Stimulated activated naive CD4-positive, alpha-beta T cell (primary cell): ENCODE data around the gene TMEM62.
A peak's percentile ranks its signal among the peaks of the same experiment; 100 is the strongest.
"Not testable (repeated sequence)": the region's sequence is repeated elsewhere in the genome, so short reads cannot be mapped to it uniquely, and the experiment has no call there.

Experiments
- DNase-seq, 6 experiments: peaks; one replicate each; lab custom pipeline; 2025; lab: John Stamatoyannopoulos, UW

TMEM62 gene

GRCh38 chr15:43209059-43209824 lies 75.9 kb downstream of the TMEM62 start:
- no peak for DNase-seq

- no peak for DNase-seq
Observed at GRCh38 chr15:43210172-43210745, 76.9 kb downstream of the TMEM62 start.

DNA sequence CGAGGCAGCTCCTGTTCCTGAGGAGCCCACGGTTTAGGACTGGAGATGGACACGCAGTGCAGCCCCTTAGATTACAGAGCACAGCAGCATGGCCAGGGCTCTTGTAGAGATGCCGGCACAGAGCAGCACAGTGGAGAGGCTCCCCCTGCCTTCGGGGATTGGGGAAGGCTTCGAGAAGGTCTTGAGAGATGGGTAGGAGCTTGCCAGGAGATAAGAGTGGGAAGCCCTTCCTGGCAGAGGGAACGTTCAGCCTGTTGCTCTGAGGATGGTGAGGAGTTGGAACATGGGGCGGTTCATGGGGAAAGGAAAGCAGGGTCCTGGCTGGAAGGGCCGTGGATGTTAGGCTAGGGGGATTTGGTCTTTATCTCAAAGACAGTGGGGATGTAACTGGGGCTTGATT lies 77.4 kb downstream of the TMEM62 start:
- DNase-seq, result no peak

DNA sequence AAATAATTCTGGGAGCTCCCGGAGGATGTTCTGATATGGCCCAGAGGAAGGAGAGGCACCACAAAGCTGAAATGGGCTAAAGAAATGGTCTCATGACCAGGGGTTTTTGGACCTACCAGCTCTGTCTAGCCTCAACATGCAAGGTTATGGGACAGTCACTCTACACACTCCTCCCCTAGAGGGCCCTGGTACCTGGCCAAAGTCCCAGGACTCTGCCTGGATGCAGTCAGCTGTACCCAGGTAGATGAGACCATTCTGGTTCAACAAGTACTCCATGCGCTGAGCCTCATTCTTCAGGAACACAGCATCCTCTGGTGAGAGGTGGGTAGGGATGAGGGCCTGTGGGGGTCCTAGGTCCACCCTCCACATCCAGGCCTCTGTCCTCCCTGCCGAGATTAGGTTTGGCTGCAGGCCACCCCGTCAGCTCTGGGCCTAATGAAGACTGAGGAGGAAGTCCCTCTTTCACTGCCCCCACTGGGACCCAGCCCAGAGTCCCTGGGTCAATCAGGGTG lies 77.9 kb downstream of the TMEM62 start:
- DNase-seq, result no peak

DNA sequence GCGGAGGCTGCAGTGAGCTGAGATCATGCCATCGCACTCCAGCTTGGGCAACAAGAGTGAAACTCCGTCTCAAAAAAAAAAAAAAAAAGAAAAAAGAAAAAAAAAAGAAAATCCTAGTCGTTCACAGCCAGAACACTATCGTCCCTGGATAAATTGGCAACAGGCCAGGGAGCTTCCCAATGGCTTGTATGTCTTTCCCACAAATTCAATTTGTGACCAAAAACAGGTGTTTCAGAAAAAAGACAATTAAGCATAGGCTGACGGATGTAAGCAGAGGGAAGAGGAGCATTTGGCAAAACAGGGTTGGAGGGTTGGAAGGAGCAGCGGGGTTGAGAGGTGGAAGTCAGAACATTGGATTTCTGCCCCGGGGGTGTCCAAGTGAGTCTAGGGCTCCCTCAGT lies 78.9 kb downstream of the TMEM62 start:
- no peak for DNase-seq

- DNase-seq, result no peak
Observed at GRCh38 chr15:43212951-43213350, 79.6 kb downstream of the TMEM62 start.

DNA sequence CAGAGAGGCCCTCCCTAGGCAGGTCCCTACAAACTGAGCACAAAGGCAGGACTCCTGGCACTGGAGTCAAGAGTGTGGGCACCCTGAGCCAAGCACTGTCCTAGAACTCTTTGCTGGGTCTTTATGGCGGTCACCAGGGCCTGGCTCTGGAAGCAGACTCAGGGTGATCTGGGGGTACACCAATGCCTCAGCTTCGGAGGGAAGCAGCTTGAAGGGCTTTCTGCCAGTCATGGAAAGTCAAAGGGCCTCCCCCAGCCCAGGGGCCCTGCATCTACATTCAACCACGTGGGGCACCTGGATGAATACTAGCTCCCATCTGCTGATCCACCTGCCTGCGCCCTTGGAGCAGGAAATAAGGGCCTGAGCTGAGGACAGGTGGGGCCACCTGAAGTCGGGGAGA lies 80.1 kb downstream of the TMEM62 start:
- DNase-seq, result no peak

DNA sequence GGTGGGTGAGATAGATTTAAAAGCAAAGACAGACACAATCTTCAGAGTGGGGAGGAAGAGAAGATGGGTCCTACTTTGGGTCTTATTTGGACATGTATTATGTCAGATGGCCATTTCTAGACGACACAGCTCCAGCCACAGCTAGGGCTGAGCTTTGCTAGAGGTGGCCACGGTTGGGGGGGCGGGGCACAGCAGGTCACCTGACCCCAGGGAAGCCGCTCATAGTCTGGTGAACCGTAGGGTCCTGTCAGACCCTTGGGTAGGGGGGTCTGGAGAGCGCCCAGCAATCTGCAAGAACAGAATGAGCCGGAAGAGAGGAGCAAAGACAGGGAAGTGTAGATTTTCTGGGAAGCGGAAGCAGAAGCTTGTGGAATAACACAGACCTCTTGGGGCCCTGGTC lies 80.8 kb downstream of the TMEM62 start:
- DNase-seq, result no peak

- no peak for DNase-seq
Observed at GRCh38 chr15:43214592-43215295, 81.4 kb downstream of the TMEM62 start.

DNA sequence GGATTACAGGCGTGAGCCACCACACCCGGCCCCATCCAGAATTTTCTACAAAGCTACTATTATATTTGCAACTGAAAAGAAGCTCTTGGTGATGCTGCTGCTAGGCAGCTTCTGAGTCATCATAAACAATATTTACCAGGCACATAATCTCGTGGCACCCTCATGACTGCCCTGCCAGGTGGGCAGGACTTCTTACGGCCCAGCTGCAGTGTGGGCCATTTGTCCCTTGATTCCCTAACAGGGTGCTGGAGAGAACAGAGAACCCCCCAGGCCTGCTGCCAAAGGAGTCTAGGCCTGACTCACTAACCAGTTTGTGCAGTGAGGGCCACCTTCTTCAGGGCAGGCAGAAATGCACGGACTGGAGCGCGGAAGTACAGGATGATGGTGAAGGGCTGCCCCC lies 82.6 kb downstream of the TMEM62 start:
- DNase-seq, result no peak

DNA sequence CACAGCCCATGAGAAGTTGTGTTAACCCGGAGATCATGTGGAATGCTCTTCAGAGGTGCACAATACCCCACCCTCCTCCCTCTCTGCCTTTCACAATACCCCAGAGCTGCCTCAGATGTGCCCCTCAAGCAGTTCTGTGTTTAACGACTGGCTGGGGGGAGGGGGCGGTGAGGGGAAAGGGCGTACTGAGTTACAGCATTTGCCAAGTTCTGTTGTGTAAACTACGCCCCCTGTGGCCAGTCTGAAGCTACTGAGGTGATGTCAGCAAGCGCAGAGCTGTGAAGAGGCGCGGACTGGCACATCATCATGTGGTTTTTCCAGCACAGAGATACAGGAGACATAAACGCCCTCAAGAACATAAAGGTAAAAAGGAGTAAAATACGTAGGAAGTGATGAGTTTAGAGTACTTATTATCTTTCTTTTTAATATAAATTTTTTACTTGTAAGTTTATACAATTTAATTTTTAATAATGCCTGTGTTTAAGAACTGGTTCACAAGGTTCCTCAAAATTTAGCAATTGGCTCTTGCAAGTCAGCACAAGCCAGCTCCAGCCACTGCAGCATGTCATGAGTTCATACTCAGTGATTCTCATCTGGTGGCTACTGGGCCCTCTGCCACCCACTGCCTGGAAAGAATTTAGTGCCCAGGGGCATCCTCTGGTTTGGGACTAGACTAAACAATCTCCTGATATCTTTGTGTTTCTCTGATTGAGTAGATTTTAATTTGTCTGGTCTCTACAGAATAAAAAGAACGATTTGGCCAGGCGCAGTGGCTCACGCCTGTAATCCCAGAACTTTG lies 85.7 kb downstream of the TMEM62 start:
- DNase-seq, result no peak

DNA sequence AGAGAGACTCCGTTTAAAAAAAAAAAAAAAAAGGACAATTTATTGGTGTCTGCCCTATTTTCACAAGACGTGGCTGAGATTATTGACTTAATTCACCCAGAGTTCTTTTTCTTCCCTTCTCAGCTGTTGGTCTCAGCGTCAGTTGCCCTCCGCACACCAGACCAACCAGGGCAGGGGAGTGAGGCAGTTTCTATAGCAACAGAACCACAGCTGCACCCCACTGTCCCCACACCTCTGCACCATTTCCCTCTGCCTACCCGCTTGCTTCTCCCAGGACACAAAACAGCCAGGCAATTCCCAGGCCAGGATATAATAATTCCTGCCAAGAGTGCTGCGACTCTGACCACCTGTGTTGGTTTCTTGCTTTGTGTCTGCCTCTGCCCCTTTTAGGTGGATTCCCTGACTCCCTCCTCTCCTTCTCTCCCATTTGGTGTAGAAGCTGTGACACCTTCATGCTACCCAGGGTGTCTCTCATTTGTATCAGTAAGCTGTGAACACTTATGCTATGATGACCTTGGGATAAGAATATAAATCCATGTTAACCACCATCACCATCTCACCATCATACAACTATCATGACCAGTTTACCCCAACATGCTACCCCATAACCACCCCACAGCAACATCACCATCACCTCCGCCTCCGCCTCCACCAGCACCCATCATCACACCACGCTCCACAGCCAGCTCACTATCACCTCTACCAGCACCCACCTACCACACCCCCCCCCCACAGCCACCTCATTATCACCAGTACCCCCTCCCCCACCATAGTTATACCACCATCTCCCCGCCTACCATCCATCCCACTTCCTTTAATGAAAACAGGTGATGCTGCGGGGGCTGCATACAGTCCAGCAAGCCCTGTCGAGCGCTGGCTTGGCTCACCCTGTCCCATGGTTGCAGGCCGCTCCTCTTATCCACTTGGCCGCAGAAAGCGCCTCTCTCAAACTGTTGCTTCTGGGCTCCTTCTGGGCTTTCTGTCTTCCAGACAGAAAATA lies 86.8 kb downstream of the TMEM62 start:
- DNase-seq, result no peak

- DNase-seq, result no peak
Observed at GRCh38 chr15:43220991-43221403, 87.6 kb downstream of the TMEM62 start, which contains the start of gene EPB42. EPB42 (minus strand) TSS chr15:43221018; CDS start chr15:43220825, 193 bp downstream.

- no peak for DNase-seq
Observed at GRCh38 chr15:43221422-43221821, 88.0 kb downstream of the TMEM62 start.

DNA sequence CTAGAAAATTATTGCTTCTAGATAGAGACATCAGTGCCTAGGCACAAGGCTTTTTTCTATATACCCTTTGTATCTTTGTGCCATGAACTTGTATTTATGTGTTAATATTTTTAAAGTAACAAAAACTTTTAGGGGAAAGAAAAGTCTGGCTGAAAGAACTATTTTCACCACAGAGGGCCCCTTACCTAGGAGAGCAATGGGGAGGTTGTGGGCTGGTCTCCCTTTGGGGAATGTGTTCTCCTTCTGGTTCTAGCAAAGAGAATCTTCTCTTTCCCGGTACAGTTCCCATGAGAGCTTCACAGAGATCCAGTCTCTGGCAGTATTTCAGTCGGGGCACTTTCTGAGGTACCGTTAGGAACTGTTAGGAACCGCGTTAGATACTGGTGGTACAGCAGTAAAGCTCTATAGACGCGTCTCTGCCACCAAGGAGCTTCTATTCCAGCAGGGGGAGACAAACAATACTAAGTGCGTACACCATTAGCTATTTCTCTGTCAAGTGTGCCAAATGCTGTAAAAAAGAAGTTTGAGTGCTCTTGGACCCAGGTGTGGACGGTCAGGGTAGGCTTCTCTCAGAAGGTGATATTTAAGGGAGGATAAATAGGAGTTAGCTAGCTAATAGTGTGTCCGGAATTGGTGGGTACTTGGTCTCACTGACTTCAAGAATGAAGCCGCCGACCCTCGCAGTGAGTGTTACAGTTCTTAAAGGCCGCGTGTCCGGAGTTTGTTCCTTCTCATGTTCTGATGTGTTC lies 92.0 kb downstream of the TMEM62 start:
- peak; percentile 8 to 61 (median 17) for DNase-seq

DNA sequence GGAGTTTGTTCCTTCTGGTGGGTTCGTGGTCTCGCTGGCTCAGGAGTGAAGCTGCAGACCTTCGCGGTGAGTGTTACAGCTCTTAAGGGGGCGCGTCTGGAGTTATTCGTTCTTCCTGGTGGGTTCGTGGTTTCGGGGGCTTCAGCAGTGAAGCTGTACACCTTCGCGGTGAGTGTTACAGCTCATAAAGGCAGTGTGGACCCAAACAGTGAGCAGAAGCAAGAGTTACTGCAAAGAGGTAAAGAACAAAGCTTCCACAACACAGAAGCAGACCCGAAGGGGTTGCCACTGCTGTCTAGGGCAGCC lies 92.5 kb downstream of the TMEM62 start:
- DNase-seq, result not testable (repeated sequence)

DNA sequence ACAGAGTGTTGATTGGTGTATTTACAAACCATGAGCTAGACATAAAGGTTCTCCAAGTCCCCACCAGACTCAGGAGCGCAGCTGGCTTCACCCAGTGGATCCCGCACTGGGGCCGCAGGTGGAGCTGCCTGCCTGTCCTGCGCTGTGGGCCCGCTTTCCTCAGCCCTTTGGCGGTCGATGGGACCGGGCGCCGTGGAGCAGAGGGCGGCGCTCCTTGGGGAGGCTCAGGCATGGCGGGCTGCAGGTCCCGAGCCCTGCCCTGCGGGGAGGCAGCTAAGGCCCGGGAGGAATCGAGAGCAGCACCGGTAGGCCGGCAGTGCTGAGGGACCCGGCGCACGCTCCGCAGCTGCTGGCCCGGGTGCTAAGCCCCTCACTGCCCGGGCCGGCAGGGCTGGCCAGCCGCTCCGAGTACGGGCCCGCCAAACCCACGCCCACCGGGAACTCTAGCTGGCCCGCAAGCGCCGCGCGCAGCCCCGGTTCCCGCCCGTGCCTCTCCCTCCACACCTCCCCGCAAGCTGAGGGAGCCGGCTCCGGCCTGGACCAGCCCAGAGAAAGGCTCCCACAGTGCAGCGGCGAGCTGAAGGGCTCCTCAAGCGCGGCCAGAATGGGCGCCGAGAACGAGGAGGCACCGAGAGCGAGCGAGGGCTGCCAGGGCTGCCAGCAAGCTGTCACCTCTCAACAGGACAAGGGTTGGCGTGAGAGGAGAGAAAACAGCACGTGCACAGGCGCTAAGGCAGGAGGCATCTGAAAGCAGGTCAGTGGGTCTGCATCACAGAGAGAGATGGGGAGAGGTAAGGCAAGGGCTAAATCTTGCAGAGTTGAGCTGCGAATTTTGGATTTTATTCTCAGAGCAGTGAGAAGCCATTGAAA lies 93.3 kb downstream of the TMEM62 start:
- no peak for DNase-seq

DNA sequence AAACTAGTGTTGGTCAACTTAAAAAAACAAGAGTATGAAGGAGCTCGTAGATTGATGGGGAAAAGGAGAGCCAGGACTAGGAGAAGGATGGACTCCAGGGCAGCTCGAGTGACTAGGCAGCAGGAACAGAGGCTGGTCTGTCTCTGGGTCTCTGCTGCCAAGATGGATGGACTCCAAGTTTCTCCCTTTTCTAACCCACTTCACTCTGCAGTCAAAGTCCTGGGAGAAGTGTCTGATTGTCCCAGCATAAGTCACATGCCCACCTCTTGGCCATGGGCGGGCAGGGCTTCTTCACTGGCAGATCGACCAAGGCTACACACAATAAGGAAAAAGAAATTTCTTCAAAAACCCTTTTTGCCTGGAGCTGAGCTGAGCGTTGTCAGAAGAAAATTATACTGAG lies 96.6 kb downstream of the TMEM62 start:
- no peak for DNase-seq

DNA sequence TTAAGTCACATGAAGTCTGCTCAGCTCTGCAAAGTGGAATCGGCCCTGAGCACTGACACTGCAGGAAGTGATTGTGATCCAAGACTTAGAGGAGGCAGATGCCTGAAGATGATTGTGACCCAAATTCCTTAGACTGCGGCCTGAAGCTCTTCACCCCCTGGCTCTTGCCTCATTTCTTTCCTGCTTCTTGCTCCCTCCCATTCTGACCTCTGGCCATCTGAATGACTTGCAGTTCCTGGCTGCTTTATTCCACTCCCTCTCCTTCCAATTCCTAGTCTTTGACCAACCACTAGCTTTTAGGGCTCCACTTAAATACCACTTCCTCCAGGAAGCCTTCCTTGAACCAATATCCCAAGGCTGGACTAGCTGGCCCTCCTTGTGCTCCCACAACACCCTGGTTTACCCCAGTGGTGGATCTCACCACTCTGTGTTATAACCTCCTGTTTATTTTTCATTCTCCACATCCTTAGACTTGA lies 97.3 kb downstream of the TMEM62 start:
- no peak for DNase-seq
